ENCODE results near the gene SYNE2. TPM values are rescaled to one million over a fixed set of nuclear protein-coding genes. Genes with fewer than 3 reads are reported as not detected.

The SYNE2 gene
- total and polyA plus RNA-seq, 4 experiments from 2014 or later: 14.2 to 280 (median 189) TPM

GRCh38 chr14:63896278-63896720, 43.5 kb downstream of the SYNE2 start:
- Mint-ChIP-seq H3K4me1 (peaks cover 30 to 71% (median 55%) of the 10 kb centered on the region in 4 donors), H3K9me3 (peaks cover 0 to 4% (median 0%) of the 10 kb centered on the region in 8 donors), H3K27me3 (no peaks in the 10 kb centered on the region), H3K4me3 (no peak overlapping the region), H3K27ac (peak overlapping the region in 6 of 7 donors; percentile 9 to 86 (median 62)), H3K36me3 (peaks cover 4 to 11% of the 10 kb centered on the region in 2 donors)
- intact Hi-C loops (cut with micrococcal nuclease): no loop called here
- CTCF ChIA-PET (ENCODE audit: partially characterized antibody): no interaction called here
- POLR2A ChIA-PET (ENCODE audit: partially characterized antibody): no interaction called here
- no peak for DNase-seq
- no peaks in the 10 kb centered on the region for H3K27me3 ChIP-seq (ENCODE audit: insufficient read depth, low read length)
- no peak overlapping the region for H3K27ac ChIP-seq (ENCODE audit: low read depth, low read length)
- H3K4me1 ChIP-seq (ENCODE audit: insufficient read depth, low read length): peaks cover 34% of the 10 kb centered on the region
- H3K4me3 ChIP-seq (ENCODE audit: low read length in 2 of 2): no peak overlapping the region
- no peaks in the 10 kb centered on the region for H3K9me3 ChIP-seq (ENCODE audit: control insufficient read depth in 1 of 2, low read length in 2 of 2)
- no peaks in the 10 kb centered on the region for H3K36me3 ChIP-seq (ENCODE audit: insufficient read depth, low read length)

GRCh38 chr14:63897721-63898163, 44.9 kb downstream of the SYNE2 start:
- Histone ChIP-seq H3K27me3 (ENCODE audit: insufficient read depth, low read length) (no peaks in the 10 kb centered on the region), H3K36me3 (ENCODE audit: insufficient read depth, low read length) (no peaks in the 10 kb centered on the region), H3K4me1 (ENCODE audit: insufficient read depth, low read length) (peaks cover 40% of the 10 kb centered on the region), H3K4me3 (ENCODE audit: low read length in 2 of 2) (no peak overlapping the region), H3K9me3 (ENCODE audit: control insufficient read depth in 1 of 2, low read length in 2 of 2) (no peaks in the 10 kb centered on the region), H3K27ac (ENCODE audit: low read depth, low read length) (no peak overlapping the region)
- peak overlapping the region in 1 of 8 donors; percentile 3 for H3K4me3 Mint-ChIP-seq
- peaks cover 4 to 11% of the 10 kb centered on the region in 2 donors for H3K36me3 Mint-ChIP-seq
- H3K4me1 Mint-ChIP-seq: peaks cover 27 to 73% (median 54%) of the 10 kb centered on the region in 4 donors
- peak overlapping the region in 5 of 7 donors; percentile 1 to 84 (median 52) for H3K27ac Mint-ChIP-seq
- peaks cover 0 to 4% (median 0%) of the 10 kb centered on the region in 8 donors for H3K9me3 Mint-ChIP-seq
- DNase-seq: no peak
- intact Hi-C loops (cut with micrococcal nuclease): no loop called here
- ChIA-PET POLR2A (ENCODE audit: partially characterized antibody) (interaction anchor here (0.9 to 2.9 kb wide), 2 partner anchors 10 to 45 kb away, joined by 4 to 10 read pairs; partner anchors contain the start of gene SYNE2), CTCF (ENCODE audit: partially characterized antibody) (interaction anchor here (1.4 kb wide), 1 partner anchor 57 kb away, joined by 3 read pairs; no protein-coding TSS in a partner anchor)
- no peaks in the 10 kb centered on the region for H3K27me3 Mint-ChIP-seq

GRCh38 chr14:63899953-63900352, 47.1 kb downstream of the SYNE2 start:
- no peak overlapping the region for H3K27ac ChIP-seq (ENCODE audit: low read depth, low read length)
- POLR2A ChIA-PET (ENCODE audit: partially characterized antibody): interaction anchor here (1.0 to 2.9 kb wide), 3 partner anchors 29 to 47 kb away, joined by 3 to 10 read pairs (median 4); partner anchors contain the start of gene SYNE2
- H3K27me3 Mint-ChIP-seq: no peaks in the 10 kb centered on the region
- H3K9me3 Mint-ChIP-seq: peaks cover 0 to 4% (median 0%) of the 10 kb centered on the region in 8 donors
- H3K36me3 ChIP-seq (ENCODE audit: insufficient read depth, low read length): no peaks in the 10 kb centered on the region
- peak overlapping the region in 7 of 8 donors; percentile 32 to 87 (median 67) for H3K4me3 Mint-ChIP-seq
- peaks cover 7 to 14% of the 10 kb centered on the region in 2 donors for H3K36me3 Mint-ChIP-seq
- DNase-seq: peak in 3 of 5 donors; percentile 8 to 17 (median 10)
- intact Hi-C loops (cut with micrococcal nuclease): no loop called here
- CTCF ChIA-PET (ENCODE audit: partially characterized antibody): no interaction called here
- no peaks in the 10 kb centered on the region for H3K9me3 ChIP-seq (ENCODE audit: control insufficient read depth in 1 of 2, low read length in 2 of 2)
- H3K27me3 ChIP-seq (ENCODE audit: insufficient read depth, low read length): no peaks in the 10 kb centered on the region
- H3K4me1 ChIP-seq (ENCODE audit: insufficient read depth, low read length): peaks cover 52% of the 10 kb centered on the region
- peak overlapping the region in 6 of 7 donors; percentile 57 to 89 (median 70) for H3K27ac Mint-ChIP-seq
- H3K4me1 Mint-ChIP-seq: peaks cover 37 to 76% (median 61%) of the 10 kb centered on the region in 4 donors
- H3K4me3 ChIP-seq (ENCODE audit: low read length in 2 of 2): no peak overlapping the region

GRCh38 chr14:63901434-63902085, 48.8 kb downstream of the SYNE2 start:
- H3K36me3 Mint-ChIP-seq: peaks cover 7 to 14% of the 10 kb centered on the region in 2 donors
- POLR2A ChIA-PET (ENCODE audit: partially characterized antibody): interaction anchor here (0.8 to 2.3 kb wide), 5 partner anchors 37 to 49 kb away, joined by 3 to 7 read pairs (median 4); partner anchors contain the start of gene SYNE2
- Histone ChIP-seq H3K27ac (ENCODE audit: low read depth, low read length) (no peak overlapping the region), H3K4me3 (ENCODE audit: low read length in 2 of 2) (no peak overlapping the region), H3K9me3 (ENCODE audit: control insufficient read depth in 1 of 2, low read length in 2 of 2) (no peaks in the 10 kb centered on the region), H3K4me1 (ENCODE audit: insufficient read depth, low read length) (peaks cover 63% of the 10 kb centered on the region), H3K36me3 (ENCODE audit: insufficient read depth, low read length) (no peaks in the 10 kb centered on the region), H3K27me3 (ENCODE audit: insufficient read depth, low read length) (no peaks in the 10 kb centered on the region)
- H3K4me3 Mint-ChIP-seq: peak overlapping the region in 4 of 8 donors; percentile 40 to 61 (median 52)
- intact Hi-C loops (cut with micrococcal nuclease): no loop called here
- peak overlapping the region; percentile 17 to 79 (median 53) for H3K27ac Mint-ChIP-seq
- H3K4me1 Mint-ChIP-seq: peaks cover 46 to 82% (median 67%) of the 10 kb centered on the region in 4 donors
- peaks cover 0 to 4% (median 0%) of the 10 kb centered on the region in 8 donors for H3K9me3 Mint-ChIP-seq
- CTCF ChIA-PET (ENCODE audit: partially characterized antibody): interaction anchor here (1.1 to 1.8 kb wide), 3 partner anchors 9 to 38 kb away, joined by 3 to 5 read pairs (median 3); no protein-coding TSS in a partner anchor
- DNase-seq: peak in 2 of 5 donors; percentile 6 to 14
- no peaks in the 10 kb centered on the region for H3K27me3 Mint-ChIP-seq

GRCh38 chr14:63902375-63902976, 49.7 kb downstream of the SYNE2 start:
- Histone ChIP-seq H3K9me3 (ENCODE audit: control insufficient read depth in 1 of 2, low read length in 2 of 2) (no peaks in the 10 kb centered on the region), H3K4me3 (ENCODE audit: low read length in 2 of 2) (no peak overlapping the region), H3K27ac (ENCODE audit: low read depth, low read length) (no peak overlapping the region), H3K36me3 (ENCODE audit: insufficient read depth, low read length) (no peaks in the 10 kb centered on the region), H3K27me3 (ENCODE audit: insufficient read depth, low read length) (no peaks in the 10 kb centered on the region), H3K4me1 (ENCODE audit: insufficient read depth, low read length) (peaks cover 71% of the 10 kb centered on the region)
- Mint-ChIP-seq H3K27me3 (no peaks in the 10 kb centered on the region), H3K4me3 (peak overlapping the region in 1 of 8 donors; percentile 54), H3K27ac (peak overlapping the region in 5 of 7 donors; percentile 30 to 92 (median 45)), H3K36me3 (peaks cover 7 to 14% of the 10 kb centered on the region in 2 donors), H3K9me3 (peaks cover 0 to 4% (median 0%) of the 10 kb centered on the region in 8 donors), H3K4me1 (peaks cover 45 to 83% (median 67%) of the 10 kb centered on the region in 4 donors)
- DNase-seq: no peak
- intact Hi-C loops (cut with micrococcal nuclease): no loop called here
- ChIA-PET CTCF (ENCODE audit: partially characterized antibody) (interaction anchor here (0.5 to 1.8 kb wide), 5 partner anchors 8 to 48 kb away, joined by 3 to 5 read pairs (median 3); no protein-coding TSS in a partner anchor), POLR2A (ENCODE audit: partially characterized antibody) (interaction anchor here (0.6 to 2.3 kb wide), 5 partner anchors 8 to 395 kb away, joined by 3 to 7 read pairs (median 3); no protein-coding TSS in a partner anchor)

GRCh38 chr14:63904724-63905123, 51.9 kb downstream of the SYNE2 start:
- Histone ChIP-seq H3K4me3 (ENCODE audit: low read length in 2 of 2) (no peak overlapping the region), H3K27me3 (ENCODE audit: insufficient read depth, low read length) (no peaks in the 10 kb centered on the region), H3K4me1 (ENCODE audit: insufficient read depth, low read length) (peaks cover 84% of the 10 kb centered on the region), H3K36me3 (ENCODE audit: insufficient read depth, low read length) (no peaks in the 10 kb centered on the region), H3K27ac (ENCODE audit: low read depth, low read length) (no peak overlapping the region), H3K9me3 (ENCODE audit: control insufficient read depth in 1 of 2, low read length in 2 of 2) (no peaks in the 10 kb centered on the region)
- intact Hi-C loops (cut with micrococcal nuclease): no loop called here
- H3K36me3 Mint-ChIP-seq: peaks cover 8 to 14% of the 10 kb centered on the region in 2 donors
- H3K9me3 Mint-ChIP-seq: peaks cover 0 to 4% (median 0%) of the 10 kb centered on the region in 8 donors
- peaks cover 57 to 93% (median 74%) of the 10 kb centered on the region in 4 donors for H3K4me1 Mint-ChIP-seq
- DNase-seq: no peak
- peak overlapping the region in 1 of 8 donors; percentile 4 for H3K4me3 Mint-ChIP-seq
- ChIA-PET POLR2A (ENCODE audit: partially characterized antibody) (no interaction called here), CTCF (ENCODE audit: partially characterized antibody) (interaction anchor here (1.2 kb wide), 1 partner anchor 52 kb away, joined by 4 read pairs; the partner anchor contains the start of gene SYNE2)
- peak overlapping the region in 1 of 7 donors; percentile 1 for H3K27ac Mint-ChIP-seq
- no peaks in the 10 kb centered on the region for H3K27me3 Mint-ChIP-seq
